Testis (tissue), 3 donors: Measurements from ENCODE around the gene SVOPL. TPM values are rescaled to one million over a fixed set of nuclear protein-coding genes. Genes with fewer than 3 reads are reported as not detected.
A peak's percentile ranks its signal among the peaks of the same experiment; 100 is the strongest.

Source experiments
- DNase-seq: peaks from one replicate; pipeline ENCODE4 v3.0.0-alpha.2; 2019
- H3K27ac ChIP-seq, 2 donors: fragments of 200-600 bp; sonication (generic); one replicate each; pipeline ENCODE4 v1.5.1; 2019
- H3K27me3 ChIP-seq: fragments of 200-600 bp; sonication (generic); one replicate; pipeline ENCODE4 v1.5.1; 2019
- H3K36me3 ChIP-seq: fragments of 200-600 bp; sonication (generic); one replicate; pipeline ENCODE4 v1.5.1; 2017; ENCODE audit warnings: low read depth; ENCODE audit errors: missing control alignments
- H3K4me1 ChIP-seq: fragments of 200-600 bp; sonication (generic); one replicate; pipeline ENCODE4 v1.5.1; 2019
- H3K4me3 ChIP-seq, 2 donors: fragments of 200-600 bp; sonication (generic); one replicate each; pipeline ENCODE4 v1.5.1; 2017 to 2019
- H3K9me3 ChIP-seq: fragments of 200-600 bp; sonication (generic); one replicate; pipeline ENCODE4 v1.5.1; 2017
- POLR2A ChIP-seq: fragments of 450-650 bp; IDR thresholded peaks from one replicate; pipeline ENCODE4 v1.6.1; 2017; ENCODE audit warnings: antibody characterized with exemption, mild to moderate bottlenecking, moderate library complexity
- WGBS, 2 donors: methylation state at CpG; one replicate each; pipeline ENCODE4 v1.1.5; 2018; 5-methylcytosine and 5-hydroxymethylcytosine counted together
- intact Hi-C: fragments of 100-400 bp; cut with DNase I; formaldehyde crosslinking; loops from one replicate; pipeline ENCODE4 v1.15.1; 2023; ENCODE audit warnings: low total_unique reads
- polyA plus RNA-seq: library from polyadenylated mRNA; stranded (reverse); fragments of 350-450 nt; fragmentation: Illumina TruSeq; extraction: RNeasy Lipid Tissue Mini Kit (QIAGEN cat#74804); gene quantifications from one replicate; pipeline ENCODE4 v1.2.3, GENCODE V29; 2014; ENCODE audit warnings: low read depth, low replicate concordance; ENCODE audit not compliant: insufficient read depth
- total RNA-seq, 2 donors: library from RNA; depleted of rRNA; stranded (reverse); fragments of >200 nt; gene quantifications; one replicate each; pipeline ENCODE4 v1.2.3, GENCODE V29; 2016
- TF ChIP-seq, protein P1 (sequence below), 3 experiments: fragments of 450-650 bp in 2 of 3; fragments of 200-600 bp in 1 of 3; sonication (generic) in 1 of 3; IDR thresholded peaks; one replicate each; pipeline ENCODE4 v1.5.1; 2016 to 2019; ENCODE audit warnings: antibody characterized with exemption in 3 of 3, mild to moderate bottlenecking in 2 of 3, moderate library complexity in 1 of 3

The SVOPL gene
- total and polyA plus RNA-seq, 3 donors from 2014 or later: 1.1 to 4.0 (median 1.7) TPM

DNA sequence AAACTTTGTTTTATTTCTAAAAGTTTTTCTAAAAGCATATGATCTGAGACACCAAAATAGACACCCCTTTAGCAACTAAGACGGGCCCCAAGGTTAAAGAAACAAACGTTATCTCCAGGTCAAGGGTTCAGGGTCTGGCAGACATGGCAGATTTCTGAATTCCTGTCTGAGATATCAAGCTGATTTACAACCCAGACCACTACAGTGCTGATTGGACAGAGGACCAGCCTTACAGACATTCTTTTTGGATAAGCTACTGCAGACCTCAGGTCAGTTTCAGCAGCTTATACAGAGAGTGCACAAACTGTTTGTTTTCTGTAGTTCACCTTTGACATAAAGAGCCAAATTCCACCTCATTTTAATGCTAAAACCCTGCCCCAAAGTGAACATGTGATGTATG lies 34.8 kb downstream of the SVOPL start:
- intact Hi-C loops: no loop called here
- TF ChIP-seq, protein P1, sequence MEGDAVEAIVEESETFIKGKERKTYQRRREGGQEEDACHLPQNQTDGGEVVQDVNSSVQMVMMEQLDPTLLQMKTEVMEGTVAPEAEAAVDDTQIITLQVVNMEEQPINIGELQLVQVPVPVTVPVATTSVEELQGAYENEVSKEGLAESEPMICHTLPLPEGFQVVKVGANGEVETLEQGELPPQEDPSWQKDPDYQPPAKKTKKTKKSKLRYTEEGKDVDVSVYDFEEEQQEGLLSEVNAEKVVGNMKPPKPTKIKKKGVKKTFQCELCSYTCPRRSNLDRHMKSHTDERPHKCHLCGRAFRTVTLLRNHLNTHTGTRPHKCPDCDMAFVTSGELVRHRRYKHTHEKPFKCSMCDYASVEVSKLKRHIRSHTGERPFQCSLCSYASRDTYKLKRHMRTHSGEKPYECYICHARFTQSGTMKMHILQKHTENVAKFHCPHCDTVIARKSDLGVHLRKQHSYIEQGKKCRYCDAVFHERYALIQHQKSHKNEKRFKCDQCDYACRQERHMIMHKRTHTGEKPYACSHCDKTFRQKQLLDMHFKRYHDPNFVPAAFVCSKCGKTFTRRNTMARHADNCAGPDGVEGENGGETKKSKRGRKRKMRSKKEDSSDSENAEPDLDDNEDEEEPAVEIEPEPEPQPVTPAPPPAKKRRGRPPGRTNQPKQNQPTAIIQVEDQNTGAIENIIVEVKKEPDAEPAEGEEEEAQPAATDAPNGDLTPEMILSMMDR (IDR thresholded peaks at IDR 0.05): no peak
- no peak for TF ChIP-seq POLR2A
- H3K27me3 ChIP-seq: no peaks in the 10 kb centered on the region
- 10 to 21% methylated on average over 2 of the region's 2 CpGs for WGBS, 2 donors
- no peaks in the 10 kb centered on the region for H3K36me3 ChIP-seq
- H3K4me1 ChIP-seq: no peaks in the 10 kb centered on the region
- H3K9me3 ChIP-seq: no peaks in the 10 kb centered on the region
- DNase-seq: no peak
- H3K27ac ChIP-seq: no peak overlapping the region
- no peak overlapping the region for H3K4me3 ChIP-seq

- no peaks in the 10 kb centered on the region for H3K27me3 ChIP-seq
- H3K4me3 ChIP-seq: no peak overlapping the region
- no peak overlapping the region for H3K27ac ChIP-seq
- intact Hi-C loops: no loop called here
- 39 to 58% methylated on average over 4 of the region's 4 CpGs for WGBS, 2 donors
- TF ChIP-seq POLR2A: no peak
- TF ChIP-seq, protein P1 (IDR thresholded peaks at IDR 0.05): no peak
- H3K4me1 ChIP-seq: no peaks in the 10 kb centered on the region
- DNase-seq: no peak
- H3K9me3 ChIP-seq: no peaks in the 10 kb centered on the region
- no peaks in the 10 kb centered on the region for H3K36me3 ChIP-seq
These were observed 35.5 kb downstream of the SVOPL start for GRCh38 chr7:138665669-138666140.

DNA sequence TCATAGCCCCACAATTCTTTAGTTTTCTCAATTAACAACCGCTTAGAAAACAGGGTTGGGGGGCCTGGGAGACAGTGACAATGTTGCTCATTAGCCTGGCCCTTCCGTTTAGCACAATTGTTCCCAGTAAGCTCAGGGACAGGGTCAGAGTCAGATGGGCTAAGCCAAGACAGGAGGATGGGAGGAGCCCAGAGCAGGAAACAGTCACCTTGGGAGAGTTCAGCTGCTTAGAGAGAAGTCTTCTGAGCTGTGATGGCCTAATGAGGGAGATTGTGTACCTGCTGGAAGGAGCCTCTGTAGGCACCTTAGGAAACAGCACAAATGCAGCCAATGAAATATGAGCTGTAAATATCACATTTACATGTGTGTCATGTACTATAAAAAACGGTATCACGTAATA lies 35.9 kb downstream of the SVOPL start:
- intact Hi-C loops: no loop called here
- Histone ChIP-seq H3K9me3 (no peaks in the 10 kb centered on the region), H3K27me3 (no peaks in the 10 kb centered on the region), H3K4me3 (no peak overlapping the region), H3K4me1 (no peaks in the 10 kb centered on the region), H3K27ac (no peak overlapping the region), H3K36me3 (no peaks in the 10 kb centered on the region)
- TF ChIP-seq, protein P1 (IDR thresholded peaks at IDR 0.05): no peak
- TF ChIP-seq POLR2A: no peak
- 66 to 73% methylated on average over 4 of the region's 4 CpGs for WGBS, 2 donors
- DNase-seq: no peak

- TF ChIP-seq, protein P1 (IDR thresholded peaks at IDR 0.05): no peak
- no peak for TF ChIP-seq POLR2A
- 25 to 33% methylated on average over 52 to 59 of the region's 59 CpGs for WGBS, 2 donors
- DNase-seq: no peak
These were observed 37.1 kb downstream of the SVOPL start for GRCh38 chr7:138663725-138664710.

More at GRCh38 chr7:138663725-138664710, 37.1 kb downstream of the SVOPL start:
- Histone ChIP-seq H3K9me3 (no peaks in the 10 kb centered on the region), H3K27ac (no peak overlapping the region), H3K4me1 (no peaks in the 10 kb centered on the region), H3K27me3 (no peaks in the 10 kb centered on the region), H3K36me3 (no peaks in the 10 kb centered on the region), H3K4me3 (peak overlapping the region; percentile 27 to 52)
- intact Hi-C loops: no loop called here
